Measurements from ENCODE around the gene SH3BP5. TPM values are rescaled to one million over a fixed set of nuclear protein-coding genes. Genes with fewer than 3 reads are reported as not detected.

Gene SH3BP5
- total RNA-seq, 2 experiments from 2014 or later = 2.4 TPM

DNA sequence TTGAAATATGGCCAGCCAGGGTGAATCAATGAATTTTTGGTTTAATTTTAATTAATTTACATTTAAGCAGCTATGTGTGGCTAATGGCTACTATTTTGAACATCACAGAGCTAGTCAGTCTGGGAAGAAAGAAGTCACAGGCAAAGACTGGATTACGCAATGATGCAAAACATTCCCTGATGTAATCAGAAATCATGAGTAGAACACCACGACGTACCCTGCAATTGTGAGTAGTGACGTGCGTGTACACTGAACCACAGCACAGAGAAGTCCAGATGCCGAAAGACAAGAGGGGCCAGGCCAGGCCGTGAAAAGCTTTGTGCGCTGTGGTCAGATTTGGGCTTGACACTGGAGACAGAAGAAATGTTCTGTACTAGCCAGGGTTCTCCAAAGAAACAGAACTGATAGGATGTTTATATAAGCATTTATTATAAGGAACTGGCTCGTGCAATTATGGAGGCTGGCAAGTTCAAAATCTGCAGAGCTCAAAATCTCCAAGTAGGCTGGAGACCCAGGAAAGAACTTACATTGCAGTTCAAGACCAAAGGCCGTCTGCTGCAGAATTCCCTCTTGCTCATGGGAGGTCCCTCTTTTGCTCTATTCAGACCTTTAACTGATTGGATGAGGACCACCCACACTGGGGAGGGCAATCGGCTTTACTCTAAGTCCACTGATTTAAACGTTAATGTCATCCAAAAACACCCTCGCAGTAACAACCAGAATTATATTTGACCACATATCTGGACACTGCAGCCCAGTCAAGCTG is 44.6 kb downstream of the SH3BP5 start:
- no peak for DNase-seq
- Mint-ChIP-seq H3K4me1 (peaks cover 35% of the 10 kb centered on the region), H3K27me3 (no peaks in the 10 kb centered on the region), H3K4me3 (no peak overlapping the region), H3K9me3 (no peaks in the 10 kb centered on the region), H3K36me3 (no peaks in the 10 kb centered on the region), H3K27ac (no peak overlapping the region)

DNA sequence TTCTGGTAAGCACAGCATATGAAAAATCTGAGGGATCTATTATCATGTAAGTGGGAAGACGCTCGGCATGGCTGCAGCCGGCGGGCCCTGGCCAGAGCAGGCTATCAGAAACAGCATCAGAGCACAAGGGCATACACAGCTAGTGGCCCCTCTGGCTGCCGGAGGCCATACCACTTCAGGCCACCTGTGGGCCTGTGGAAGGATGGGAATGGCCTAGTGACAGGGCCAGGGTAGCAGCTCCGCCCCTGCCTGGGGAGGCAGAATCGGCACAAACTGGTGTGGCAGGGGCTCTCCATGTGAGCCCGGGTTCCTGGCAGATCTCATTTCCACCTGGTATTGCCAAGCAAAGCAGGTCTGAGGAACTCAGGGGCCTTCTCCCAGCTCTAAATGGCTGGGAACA is 46.4 kb downstream of the SH3BP5 start:
- Mint-ChIP-seq H3K27ac (no peak overlapping the region), H3K4me3 (no peak overlapping the region), H3K9me3 (no peaks in the 10 kb centered on the region), H3K27me3 (no peaks in the 10 kb centered on the region), H3K4me1 (peaks cover 21% of the 10 kb centered on the region), H3K36me3 (no peaks in the 10 kb centered on the region)
- no peak for DNase-seq

DNA sequence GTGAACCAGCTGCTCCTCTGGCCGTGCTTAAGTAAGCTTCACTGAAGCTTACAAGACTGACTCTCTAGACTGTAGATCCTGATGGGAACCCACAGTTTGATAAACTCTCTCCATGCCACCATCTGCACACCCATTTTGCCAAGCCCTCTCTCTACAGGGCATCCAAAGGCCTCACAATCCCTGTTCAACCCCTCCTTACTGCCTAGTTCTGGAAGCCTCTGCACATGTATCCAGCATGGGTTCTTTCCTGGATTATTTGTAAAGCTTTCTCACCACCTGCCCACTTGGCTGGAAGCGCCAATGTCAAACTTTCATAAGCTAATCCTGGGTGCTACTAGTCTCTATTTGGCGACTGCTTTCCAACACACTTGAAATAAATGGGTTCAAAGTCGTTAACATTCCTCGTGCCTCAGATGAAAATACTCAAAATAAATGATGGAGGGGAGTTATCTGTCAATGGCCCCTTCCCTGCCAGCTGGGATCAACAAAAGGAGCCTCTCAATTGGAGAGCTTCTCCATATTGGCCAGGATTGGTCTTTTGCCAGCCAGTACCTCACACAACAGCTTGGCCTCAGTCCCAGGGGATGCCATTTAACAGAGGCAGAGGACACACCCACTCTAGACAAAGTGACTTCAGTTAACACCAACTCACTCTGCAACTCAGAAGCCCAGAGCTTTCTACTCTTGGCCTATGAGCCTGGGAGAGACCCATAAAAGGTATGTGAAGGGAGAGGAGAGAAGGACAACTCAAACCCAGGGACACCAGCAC is 48.1 kb downstream of the SH3BP5 start:
- Mint-ChIP-seq H3K9me3 (no peaks in the 10 kb centered on the region), H3K27ac (no peak overlapping the region), H3K36me3 (no peaks in the 10 kb centered on the region), H3K4me1 (peaks cover 20% of the 10 kb centered on the region), H3K27me3 (no peaks in the 10 kb centered on the region), H3K4me3 (no peak overlapping the region)
- no peak for DNase-seq

DNA sequence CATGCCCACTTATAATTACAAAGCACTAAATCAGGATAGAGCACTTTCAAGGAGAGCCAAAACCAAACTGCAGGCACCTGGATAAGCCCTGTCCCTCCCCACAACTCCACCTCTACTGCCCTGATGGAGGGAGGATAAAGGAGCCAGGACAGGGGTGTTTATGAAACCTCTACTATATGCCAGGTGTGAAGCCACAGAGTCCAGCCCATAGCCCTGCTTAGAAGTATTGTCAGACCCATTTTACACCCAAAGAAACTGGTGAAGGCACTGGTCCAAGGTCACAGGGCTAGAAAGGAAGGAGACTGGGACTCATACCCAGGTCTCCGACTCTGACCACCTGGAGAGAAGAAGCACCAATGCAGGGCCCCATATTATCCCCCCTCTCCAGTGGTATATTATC is 48.7 kb downstream of the SH3BP5 start:
- no peak overlapping the region for H3K27ac Mint-ChIP-seq
- peaks cover 19% of the 10 kb centered on the region for H3K4me1 Mint-ChIP-seq
- no peak for DNase-seq
- H3K4me3 Mint-ChIP-seq = no peak overlapping the region
- no peaks in the 10 kb centered on the region for H3K27me3 Mint-ChIP-seq
- H3K9me3 Mint-ChIP-seq = no peaks in the 10 kb centered on the region
- no peaks in the 10 kb centered on the region for H3K36me3 Mint-ChIP-seq

DNA sequence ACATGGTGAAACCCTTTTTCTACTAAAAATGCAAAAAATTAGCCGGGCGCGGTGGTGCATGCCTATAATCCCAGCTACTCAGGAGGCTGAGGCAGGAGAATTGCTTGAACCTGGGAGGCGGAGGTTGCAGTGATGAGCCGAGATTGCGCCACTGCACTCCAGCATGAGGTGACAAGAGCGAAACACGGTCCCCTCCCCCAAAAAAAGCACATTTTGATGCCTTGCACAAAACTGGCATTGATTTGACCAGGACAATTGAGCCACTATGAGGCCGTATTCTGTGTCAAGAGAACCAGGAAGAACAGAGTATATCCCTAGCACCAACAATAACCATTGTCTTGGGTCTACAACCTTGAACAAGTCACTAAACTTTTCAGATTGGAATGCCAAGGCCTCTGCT is 50.6 kb downstream of the SH3BP5 start:
- Mint-ChIP-seq H3K9me3 (no peaks in the 10 kb centered on the region), H3K27ac (no peak overlapping the region), H3K27me3 (no peaks in the 10 kb centered on the region), H3K36me3 (no peaks in the 10 kb centered on the region), H3K4me1 (peaks cover 16% of the 10 kb centered on the region), H3K4me3 (no peak overlapping the region)
- DNase-seq = no peak

DNA sequence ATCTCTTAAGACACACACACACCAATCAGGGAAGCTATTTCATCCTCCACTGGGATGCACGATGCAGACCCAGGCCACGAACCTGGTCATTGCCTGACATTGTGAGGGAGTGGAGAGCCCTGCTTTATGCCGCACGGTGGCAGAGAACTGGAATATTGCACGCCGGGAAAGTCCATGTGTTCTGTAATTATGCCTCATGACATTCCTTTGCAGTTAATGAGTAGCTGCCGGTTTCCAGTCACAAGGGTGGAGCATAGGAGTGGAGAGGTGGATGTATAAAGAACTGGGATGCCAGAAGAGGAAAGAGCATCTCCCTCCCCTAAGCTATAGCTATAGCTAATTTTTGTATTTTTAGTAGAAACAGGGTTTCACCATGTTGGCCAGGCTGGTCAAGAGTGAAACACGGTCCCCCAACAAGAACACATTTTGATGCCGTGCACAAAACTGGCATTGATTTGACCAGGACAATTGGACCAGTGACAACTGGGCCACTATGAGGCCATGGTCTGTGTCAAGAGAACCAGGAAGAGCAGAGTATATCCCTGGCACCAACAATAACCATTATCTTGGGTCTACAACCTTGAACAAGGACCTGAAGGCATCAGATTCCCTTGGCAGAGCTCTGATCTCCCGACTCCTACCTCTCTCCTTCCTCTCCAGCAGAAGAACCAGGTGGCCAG is 51.4 kb downstream of the SH3BP5 start:
- DNase-seq = no peak
- Mint-ChIP-seq H3K9me3 (no peaks in the 10 kb centered on the region), H3K27ac (no peak overlapping the region), H3K4me3 (no peak overlapping the region), H3K36me3 (no peaks in the 10 kb centered on the region), H3K4me1 (peaks cover 19% of the 10 kb centered on the region), H3K27me3 (no peaks in the 10 kb centered on the region)

DNA sequence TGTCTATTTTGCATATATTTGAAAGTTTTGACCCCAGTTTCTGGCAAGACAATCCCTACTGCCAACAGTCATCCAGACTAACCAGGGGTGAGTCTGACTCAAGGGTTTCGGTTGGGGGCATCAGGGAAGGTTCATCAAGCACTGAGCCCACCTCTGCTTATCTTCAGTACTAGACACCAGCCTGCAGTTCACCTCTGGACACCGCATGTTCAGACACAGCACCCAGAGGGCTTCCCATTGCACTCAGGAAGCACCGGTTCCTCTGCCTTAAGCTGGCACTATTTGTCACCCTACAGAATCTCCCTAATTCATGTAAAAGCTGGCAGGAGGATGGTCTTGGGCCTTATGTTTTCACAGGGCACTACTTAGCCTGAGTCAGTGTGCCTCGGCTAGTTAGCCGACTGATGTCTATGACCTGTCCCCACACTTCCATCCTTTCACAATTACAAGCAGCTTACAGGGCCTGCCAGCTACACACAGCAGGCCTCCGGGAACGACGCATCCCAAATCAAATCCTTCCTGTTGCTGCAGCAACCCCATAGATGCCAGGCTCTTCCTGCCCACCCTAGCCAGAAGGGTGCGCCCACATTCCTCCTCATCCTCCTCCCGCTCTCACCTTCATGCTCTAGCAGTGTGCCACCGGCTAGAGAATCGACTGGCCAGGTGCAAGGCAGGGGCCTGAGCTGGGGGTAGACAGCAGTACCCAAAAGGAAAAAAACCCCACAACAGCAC is 52.5 kb downstream of the SH3BP5 start:
- Mint-ChIP-seq H3K27ac (no peak overlapping the region), H3K4me1 (peaks cover 27% of the 10 kb centered on the region), H3K4me3 (no peak overlapping the region), H3K9me3 (no peaks in the 10 kb centered on the region), H3K27me3 (no peaks in the 10 kb centered on the region), H3K36me3 (no peaks in the 10 kb centered on the region)
- DNase-seq = no peak

DNA sequence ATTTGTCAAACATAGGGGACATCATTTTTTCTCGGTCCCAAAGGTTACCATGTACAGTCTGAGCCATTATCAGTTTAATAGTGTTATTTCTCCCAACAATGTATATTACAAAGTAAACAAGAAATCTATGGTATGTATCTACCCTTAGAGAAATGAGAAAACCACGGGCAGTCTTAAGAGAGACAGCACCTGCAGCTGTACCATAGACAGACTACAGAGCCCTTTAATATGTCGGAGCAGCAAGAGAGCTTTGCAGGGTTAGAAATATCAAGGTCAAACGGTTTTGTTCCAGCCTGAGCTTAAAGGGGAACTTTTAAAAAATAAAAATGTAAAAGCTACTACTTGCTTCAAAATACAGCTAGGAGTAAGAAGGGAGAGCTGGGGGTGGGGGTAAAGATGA is 53.2 kb downstream of the SH3BP5 start:
- Mint-ChIP-seq H3K27me3 (no peaks in the 10 kb centered on the region), H3K4me1 (peaks cover 32% of the 10 kb centered on the region), H3K9me3 (no peaks in the 10 kb centered on the region), H3K36me3 (no peaks in the 10 kb centered on the region), H3K27ac (no peak overlapping the region), H3K4me3 (no peak overlapping the region)
- no peak for DNase-seq

DNA sequence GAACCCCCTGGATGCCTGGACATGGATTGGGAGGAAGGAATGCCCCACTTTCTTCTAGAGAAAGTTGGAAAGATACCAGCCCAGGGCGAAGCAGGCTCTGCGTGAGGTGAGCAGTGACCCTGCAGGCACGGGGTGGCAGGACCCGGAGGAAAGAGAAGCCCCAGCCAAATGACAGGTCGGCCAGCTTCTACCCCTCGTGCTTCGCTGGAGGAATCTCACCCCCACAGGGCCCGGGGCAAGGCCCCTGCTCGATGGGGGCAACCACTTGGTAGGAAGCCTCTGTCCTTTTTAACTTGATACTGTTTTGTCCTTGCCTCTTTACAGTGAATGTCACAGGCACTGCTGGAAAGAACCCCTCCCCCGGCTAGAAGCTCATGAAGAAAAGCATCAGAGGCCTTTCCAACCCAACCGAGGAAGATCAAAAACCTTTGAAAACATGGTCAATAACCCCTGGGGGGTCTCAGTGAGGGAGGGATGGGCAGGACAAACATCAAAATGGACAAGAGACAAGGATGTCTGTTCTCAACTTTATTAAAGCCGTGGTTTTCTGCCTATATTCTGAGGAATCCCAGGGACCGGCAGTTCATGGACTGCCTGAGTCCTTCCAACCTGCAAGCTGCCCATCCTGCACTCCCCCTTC is 54.4 kb downstream of the SH3BP5 start:
- Mint-ChIP-seq H3K9me3 (no peaks in the 10 kb centered on the region), H3K4me3 (no peak overlapping the region), H3K27ac (no peak overlapping the region), H3K27me3 (no peaks in the 10 kb centered on the region), H3K36me3 (no peaks in the 10 kb centered on the region), H3K4me1 (peaks cover 31% of the 10 kb centered on the region)
- DNase-seq = no peak

DNA sequence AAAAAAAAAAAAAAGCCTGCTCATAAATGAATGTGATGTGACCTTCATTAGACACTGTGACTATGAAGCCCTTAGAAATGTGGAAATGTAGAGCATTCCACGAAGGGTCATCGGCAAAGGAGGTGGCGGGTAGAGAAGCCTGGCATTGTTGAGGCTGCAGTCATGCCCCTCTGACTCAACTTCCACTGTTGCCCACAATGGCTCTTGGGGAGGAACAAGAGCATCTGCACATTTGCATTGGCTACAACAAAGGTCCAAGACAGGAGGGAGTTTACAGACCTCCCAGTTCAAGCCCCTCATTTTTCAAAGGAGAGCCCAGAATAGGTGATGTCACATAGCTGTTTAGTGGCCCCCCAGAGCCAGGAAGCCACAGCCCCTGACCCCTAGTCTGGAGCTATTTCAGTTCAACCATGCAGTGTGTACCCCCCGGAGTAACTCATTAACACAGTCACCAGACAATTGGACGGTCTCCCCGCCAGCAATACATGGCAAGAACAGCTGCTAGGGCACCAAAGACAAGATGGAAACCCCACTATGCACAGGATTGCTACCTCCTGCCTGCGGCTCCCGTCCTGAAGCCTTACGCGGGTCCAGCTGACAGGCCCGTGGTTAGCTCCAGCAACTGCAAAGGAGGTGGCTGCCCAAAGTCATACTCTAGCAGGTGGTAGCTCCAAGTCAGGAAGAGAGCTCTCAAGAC is 56.2 kb downstream of the SH3BP5 start:
- no peaks in the 10 kb centered on the region for H3K36me3 Mint-ChIP-seq
- DNase-seq = no peak
- no peaks in the 10 kb centered on the region for H3K27me3 Mint-ChIP-seq
- H3K4me1 Mint-ChIP-seq = peaks cover 44% of the 10 kb centered on the region
- H3K4me3 Mint-ChIP-seq = no peak overlapping the region
- no peak overlapping the region for H3K27ac Mint-ChIP-seq
- no peaks in the 10 kb centered on the region for H3K9me3 Mint-ChIP-seq

DNA sequence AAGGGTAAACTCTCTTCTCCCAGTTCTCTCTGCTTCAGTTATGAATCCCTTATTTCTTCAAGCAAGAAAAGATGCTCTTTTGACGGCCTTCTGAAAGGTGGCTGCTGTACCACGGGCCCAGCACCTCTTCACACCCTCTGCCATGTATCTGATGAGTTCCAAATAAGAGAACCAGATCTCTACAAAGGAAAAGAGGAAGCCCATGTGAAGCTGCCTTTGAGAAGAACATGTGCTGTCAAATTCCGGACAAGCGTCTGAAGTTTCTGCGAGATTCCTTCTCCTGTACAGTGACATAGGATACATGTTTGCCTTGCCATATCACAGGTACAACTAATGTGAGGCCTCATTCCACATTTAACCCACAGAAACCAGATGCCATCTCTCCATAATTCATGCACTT is 59.2 kb downstream of the SH3BP5 start:
- H3K9me3 Mint-ChIP-seq = no peaks in the 10 kb centered on the region
- peak overlapping the region; percentile 65 for H3K27ac Mint-ChIP-seq
- no peaks in the 10 kb centered on the region for H3K36me3 Mint-ChIP-seq
- no peak overlapping the region for H3K4me3 Mint-ChIP-seq
- no peak for DNase-seq
- H3K27me3 Mint-ChIP-seq = no peaks in the 10 kb centered on the region
- peaks cover 48% of the 10 kb centered on the region for H3K4me1 Mint-ChIP-seq

DNA sequence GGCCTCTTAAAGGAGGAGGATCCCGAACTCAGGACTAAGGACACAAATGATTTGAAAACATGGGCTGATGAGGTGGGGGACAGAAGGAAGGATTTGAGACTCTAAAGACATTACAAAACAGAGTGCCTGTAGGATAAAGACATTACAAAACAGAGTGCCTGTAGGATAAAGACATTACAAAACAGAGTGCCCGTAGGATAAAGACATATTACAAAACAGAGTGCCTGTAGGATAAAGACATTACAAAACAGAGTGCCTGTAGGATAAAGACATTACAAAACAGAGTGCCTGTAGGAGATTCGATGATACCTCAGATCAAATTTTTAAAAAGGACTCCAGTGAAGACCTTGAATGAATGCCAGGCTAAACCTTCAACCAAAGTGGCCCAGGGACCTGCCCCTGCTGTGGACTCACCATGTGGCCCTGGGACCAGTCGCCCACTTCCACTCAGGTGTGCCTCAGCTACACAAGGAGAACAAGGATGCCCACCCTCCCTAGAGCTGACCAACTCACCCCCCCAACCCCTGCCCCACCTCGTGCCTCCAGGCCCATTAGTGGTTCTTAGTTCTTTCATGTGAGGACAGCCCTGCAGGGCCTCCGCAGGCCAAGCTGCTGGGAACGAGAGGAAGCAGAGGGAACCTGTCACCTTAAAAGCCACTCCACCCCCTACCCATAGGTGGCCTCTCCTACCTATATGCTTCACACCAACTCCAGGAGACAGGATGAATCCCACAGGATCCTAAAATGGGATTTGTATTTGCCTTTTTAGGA is 59.8 kb downstream of the SH3BP5 start:
- Mint-ChIP-seq H3K36me3 (no peaks in the 10 kb centered on the region), H3K4me3 (no peak overlapping the region), H3K27ac (peak overlapping the region; percentile 57), H3K27me3 (no peaks in the 10 kb centered on the region), H3K9me3 (no peaks in the 10 kb centered on the region), H3K4me1 (peaks cover 53% of the 10 kb centered on the region)
- DNase-seq = no peak

DNA sequence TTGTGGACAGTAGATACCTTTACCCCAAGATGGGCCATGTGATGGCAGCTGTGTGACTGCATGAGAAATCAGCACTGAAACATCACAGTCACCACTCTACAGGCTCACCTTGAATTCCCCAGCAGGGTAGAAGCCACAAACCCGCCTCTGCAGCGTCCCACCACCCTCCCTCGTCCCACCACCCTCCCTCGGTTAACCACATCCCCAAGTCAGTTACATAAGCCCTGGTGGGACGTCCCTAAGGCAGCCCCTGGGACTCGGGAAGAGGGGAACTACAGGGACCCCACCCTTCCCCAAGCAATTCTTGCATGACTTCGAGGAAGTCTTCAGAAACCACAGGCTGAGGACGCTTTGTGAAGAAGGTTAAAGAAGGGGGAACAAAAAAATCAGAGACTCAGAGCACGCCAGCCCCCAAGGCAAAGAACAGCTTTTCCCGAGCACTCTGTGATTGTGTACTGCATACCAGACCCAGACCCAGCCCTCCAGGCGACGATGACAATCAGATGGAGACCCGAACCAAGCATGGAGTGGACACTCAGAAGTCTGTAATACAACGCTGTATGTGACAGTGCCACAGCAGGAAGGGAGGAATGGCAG is 60.5 kb downstream of the SH3BP5 start:
- no peaks in the 10 kb centered on the region for H3K9me3 Mint-ChIP-seq
- H3K4me1 Mint-ChIP-seq = peaks cover 53% of the 10 kb centered on the region
- DNase-seq = peak; percentile 70
- H3K27ac Mint-ChIP-seq = peak overlapping the region; percentile 57
- H3K4me3 Mint-ChIP-seq = peak overlapping the region; percentile 35
- no peaks in the 10 kb centered on the region for H3K27me3 Mint-ChIP-seq
- no peaks in the 10 kb centered on the region for H3K36me3 Mint-ChIP-seq
